Measurements from ENCODE around the gene FOXP1. TPM values are rescaled to one million over a fixed set of nuclear protein-coding genes. Genes with fewer than 3 reads are reported as not detected.

The FOXP1 gene
- total and polyA plus RNA-seq, 9 of the 15 experiments (the other 6 are each of a cell fraction or from before 2014, with no cell fraction given) = 7.7 to 34.5 (median 13.7) TPM

GRCh38 chr3:71444861-71445259 lies 138.7 kb downstream of the FOXP1 start:
- Histone ChIP-seq H3K9me1 (ENCODE audit: control insufficient read depth, insufficient read depth, low read length) (no peaks in the 10 kb centered on the region), H3K4me3 (no peak overlapping the region), H3K79me2 (ENCODE audit: control insufficient read depth, insufficient read depth, low read length) (no peaks in the 10 kb centered on the region), H3K4me2 (ENCODE audit: insufficient read depth, low read length) (no peak overlapping the region), H3K36me3 (ENCODE audit: control insufficient read depth, insufficient read depth, low read length) (no peaks in the 10 kb centered on the region), H2AFZ (ENCODE audit: low read depth, low read length) (no peak overlapping the region; the same call in 1 of the 2 replicates), H3K27me3 (ENCODE audit: control insufficient read depth in 2 of 2, insufficient read depth in 2 of 2, low read length in 2 of 2) (no peaks in the 10 kb centered on the region), H3K9ac (ENCODE audit: insufficient read depth in 1 of 2, low read depth in 2 of 2, low read length in 2 of 2) (no peak overlapping the region), H3K9me3 (replicated peaks; ENCODE audit: control insufficient read depth, insufficient read depth, low read depth, low read length) (no peaks in the 10 kb centered on the region), H4K20me1 (replicated peaks; ENCODE audit: control insufficient read depth, insufficient read depth, low read length) (no peaks in the 10 kb centered on the region), H3K4me1 (replicated peaks in 1 of 2; ENCODE audit: control insufficient read depth in 2 of 2, insufficient read depth in 2 of 2, low read length in 2 of 2) (peaks cover 0 to 8% of the 10 kb centered on the region in 2 experiments; a peak in 4 of 5 replicates), H3K27ac (ENCODE audit: extremely low read depth, low read depth, low read length) (no peak overlapping the region)
- 34% methylated on average over 4 of the region's 4 CpGs for WGBS (ENCODE audit: insufficient coverage, low coverage, missing lambda C conversion rate)
- ChIA-PET CTCF (ENCODE audit: low intra/inter-chr PET ratio) (no interaction called here), POLR2A (no interaction called here)
- intact Hi-C loops (cut with micrococcal nuclease) = no loop called here
- ATAC-seq = no peak
- BruUV-seq (replicated peaks) = no TSS peak
- FAIRE-seq = no peak
- TF ChIP-seq YBX1 (IDR thresholded peaks at IDR 0.05) (no peak), MED1 (CRISPR knock-in tag; IDR thresholded peaks at IDR 0.05; ENCODE audit: borderline replicate concordance) (no peak), CCNT2 (IDR thresholded peaks at IDR 0.05; ENCODE audit: borderline replicate concordance, extremely low read depth, insufficient read length, low read depth, low read length) (no peak), ASH1L (IDR thresholded peaks at IDR 0.05; ENCODE audit: borderline replicate concordance, low read depth, partially characterized antibody) (no peak), SMARCC2 (IDR thresholded peaks at IDR 0.05; ENCODE audit: low read depth) (no peak)
- DNase-seq (ENCODE audit: extremely low read depth in 1 of 4, low spot score in 3 of 4) = no peak
- in situ Hi-C loops (cut with MboI) = no loop called here
